Activated CD8-positive, alpha-beta T cell treated with anti-CD3 and anti-CD28 coated beads for 36 hours (primary cell): ENCODE data around the gene DRC7. TPM values are rescaled to one million over a fixed set of nuclear protein-coding genes. Genes with fewer than 3 reads are reported as not detected.

ENCODE experiments used
- ATAC-seq: fragments of 200-7000 bp; cut with Tn5 transposase; one replicate; pipeline ENCODE4 v1.10.0; 2021; ENCODE audit warnings: mild to moderate bottlenecking, moderate library complexity
- CTCF ChIA-PET: fragments of 350-600 bp; sonication (Branson Sonifier 250); formaldehyde crosslinking; loops from one replicate; lab custom pipeline; 2021; ENCODE audit warnings: antibody characterized with exemption; lab: Charles Lee
- POLR2A ChIA-PET: fragments of 350-600 bp; sonication (Branson Sonifier 250); formaldehyde crosslinking; loops from one replicate; lab custom pipeline; 2021; ENCODE audit warnings: antibody characterized with exemption; lab: Charles Lee
- DNase-seq: peaks from one replicate; pipeline ENCODE4 v3.0.0-alpha.2; 2020
- H3K27ac Mint-ChIP-seq: one replicate; pipeline ENCODE4 v1.8.0; 2021; ENCODE audit warnings: mild to moderate bottlenecking, mixed read lengths
- H3K27me3 Mint-ChIP-seq: one replicate; pipeline ENCODE4 v1.8.0; 2021; ENCODE audit warnings: mixed read lengths
- H3K36me3 Mint-ChIP-seq: one replicate; pipeline ENCODE4 v1.8.0; 2021; ENCODE audit warnings: low read depth, mixed read lengths
- H3K4me1 Mint-ChIP-seq: one replicate; pipeline ENCODE4 v1.8.0; 2021; ENCODE audit warnings: low read depth, mixed read lengths
- H3K4me3 Mint-ChIP-seq: one replicate; pipeline ENCODE4 v1.8.0; 2021; ENCODE audit warnings: mild to moderate bottlenecking, moderate library complexity, mixed read lengths
- H3K9me3 Mint-ChIP-seq: one replicate; pipeline ENCODE4 v1.8.0; 2021; ENCODE audit warnings: mixed read lengths
- CTCF ChIP-seq: fragments of 200-600 bp; IDR thresholded peaks from one replicate; pipeline ENCODE4 v1.8.0; 2022; ENCODE audit warnings: antibody characterized with exemption, mild to moderate bottlenecking
- intact Hi-C: fragments of 100-400 bp; cut with micrococcal nuclease; formaldehyde crosslinking; loops from one replicate; pipeline ENCODE4 v1.10.0; 2022
- total RNA-seq, 2 experiments: library from RNA; stranded (reverse); gene quantifications; one replicate each; pipeline ENCODE4 v1.2.3, GENCODE V29; 2021

Gene DRC7
- total RNA-seq, 2 experiments from 2014 or later = 0.58 TPM; not detected in 1

- Mint-ChIP-seq H3K36me3 (no peaks in the 10 kb centered on the region), H3K9me3 (no peaks in the 10 kb centered on the region), H3K27ac (no peak overlapping the region), H3K27me3 (no peaks in the 10 kb centered on the region), H3K4me1 (no peaks in the 10 kb centered on the region), H3K4me3 (no peak overlapping the region)
- ATAC-seq (no peak), DNase-seq (no peak)
- intact Hi-C loops = no loop called here
- CTCF ChIA-PET = interaction anchor here (1.1 to 2.2 kb wide), 4 partner anchors 14 to 93 kb away, joined by 3 to 14 read pairs (median 4); no protein-coding TSS in a partner anchor
- POLR2A ChIA-PET = interaction anchor here (0.6 to 0.7 kb wide), 2 partner anchors 73 to 86 kb away, joined by 3 read pairs; no protein-coding TSS in a partner anchor
- TF ChIP-seq CTCF = no peak
Measured at GRCh38 chr16:57663917-57664661, 30.5 kb upstream of the DRC7 start.

- intact Hi-C loops = no loop called here
- H3K27me3 Mint-ChIP-seq = no peaks in the 10 kb centered on the region
- no peak for ATAC-seq
- no peaks in the 10 kb centered on the region for H3K36me3 Mint-ChIP-seq
- H3K4me1 Mint-ChIP-seq = no peaks in the 10 kb centered on the region
- H3K27ac Mint-ChIP-seq = no peak overlapping the region
- DNase-seq = no peak
- no peaks in the 10 kb centered on the region for H3K9me3 Mint-ChIP-seq
- no peak for TF ChIP-seq CTCF
- no peak overlapping the region for H3K4me3 Mint-ChIP-seq
- CTCF ChIA-PET = interaction anchor here (1.1 to 2.2 kb wide), 4 partner anchors 15 to 93 kb away, joined by 3 to 14 read pairs (median 4); no protein-coding TSS in a partner anchor
- POLR2A ChIA-PET = interaction anchor here (0.6 to 0.7 kb wide), 2 partner anchors 74 to 86 kb away, joined by 3 read pairs; no protein-coding TSS in a partner anchor
Measured at GRCh38 chr16:57664662-57665025, 30.0 kb upstream of the DRC7 start.

- ChIA-PET CTCF (interaction anchor here (1.1 to 2.2 kb wide), 2 partner anchors 18 to 92 kb away, joined by 3 to 14 read pairs; no protein-coding TSS in a partner anchor), POLR2A (no interaction called here)
- no peaks in the 10 kb centered on the region for H3K36me3 Mint-ChIP-seq
- no peak overlapping the region for H3K4me3 Mint-ChIP-seq
- H3K27me3 Mint-ChIP-seq = no peaks in the 10 kb centered on the region
- intact Hi-C loops = no loop called here
- no peak for ATAC-seq
- DNase-seq = no peak
- H3K9me3 Mint-ChIP-seq = no peaks in the 10 kb centered on the region
- no peak overlapping the region for H3K27ac Mint-ChIP-seq
- no peaks in the 10 kb centered on the region for H3K4me1 Mint-ChIP-seq
- no peak for TF ChIP-seq CTCF
Measured at GRCh38 chr16:57665541-57665940, 29.1 kb upstream of the DRC7 start.

- intact Hi-C loops = no loop called here
- CTCF ChIA-PET = interaction anchor here (1.4 kb wide), 1 partner anchor 12 kb away, joined by 3 read pairs; no protein-coding TSS in a partner anchor
- DNase-seq = no peak
- Mint-ChIP-seq H3K27me3 (no peaks in the 10 kb centered on the region), H3K9me3 (no peaks in the 10 kb centered on the region), H3K4me3 (no peak overlapping the region), H3K36me3 (no peaks in the 10 kb centered on the region), H3K4me1 (no peaks in the 10 kb centered on the region), H3K27ac (no peak overlapping the region)
- ATAC-seq = no peak
- POLR2A ChIA-PET = no interaction called here
- no peak for TF ChIP-seq CTCF
Measured at GRCh38 chr16:57666353-57667047, 28.1 kb upstream of the DRC7 start.
